H1 (cell line): ENCODE data around the gene ORC2. TPM values are rescaled to one million over a fixed set of nuclear protein-coding genes. Genes with fewer than 3 reads are reported as not detected.

ENCODE experiments used
- CHD7 ChIP-seq: fragments of 300-600 bp; sonication (generic); IDR thresholded peaks from 2 replicates; pipeline ENCODE4 v1.7.1; 2012; ENCODE audit warnings: low read length, moderate library complexity, mild to moderate bottlenecking, inconsistent platforms; ENCODE audit not compliant: insufficient replicate concordance
- CREB1 ChIP-seq: IDR thresholded peaks from 2 replicates; pipeline ENCODE4 v1.6.1; 2012; ENCODE audit warnings: inconsistent platforms
- CTBP2 ChIP-seq: IDR thresholded peaks from 2 replicates; pipeline ENCODE4 v1.7.0; 2011; ENCODE audit warnings: borderline replicate concordance, mild to moderate bottlenecking, moderate library complexity, mixed read lengths, low read length; ENCODE audit not compliant: insufficient read depth, insufficient read length
- GTF2F1 ChIP-seq: IDR thresholded peaks from 2 replicates; pipeline ENCODE4 v1.6.1; 2012; ENCODE audit warnings: low read depth, low read length, improper control_type of control experiment, borderline replicate concordance
- KDM4A ChIP-seq: IDR thresholded peaks from one replicate; pipeline ENCODE4 v1.7.1; 2012; ENCODE audit warnings: low read depth, mild to moderate bottlenecking, moderate library complexity, low read length, inconsistent platforms; ENCODE audit not compliant: severe bottlenecking
- MAFK ChIP-seq: IDR thresholded peaks from 2 replicates; pipeline ENCODE4 v1.6.1; 2012; ENCODE audit warnings: low read depth, mild to moderate bottlenecking, improper control_type of control experiment, low read length
- POLR2AphosphoS5 ChIP-seq: IDR thresholded peaks from 2 replicates; pipeline ENCODE4 v1.6.1; 2011; ENCODE audit warnings: low read depth, low read length
- SIN3A ChIP-seq, 2 experiments: IDR thresholded peaks in 1 of 2; conservative IDR thresholded peaks in 1 of 2; 2 replicates each; pipeline ENCODE4 v1.6.1; 2011 to 2012; ENCODE audit warnings: low read length in 2 of 2, improper control_type of control experiment in 1 of 2, low read depth in 1 of 2, mild to moderate bottlenecking in 1 of 2
- YY1 ChIP-seq: IDR thresholded peaks from 2 replicates; pipeline ENCODE4 v1.6.1; 2011; ENCODE audit warnings: low read depth, mild to moderate bottlenecking, low read length
- polyA plus RNA-seq, 7 experiments: library from polyadenylated mRNA; depleted of rRNA in 3 of 7; stranded (reverse) in 5 of 7; unstranded in 2 of 7; fragments of >200 nt in 5 of 7; fragments of 200-250 nt in 2 of 7; gene quantifications; 1 replicate in 5 of 7; 2 replicates in 1 of 7; 4 replicates in 1 of 7; pipeline versions ENCODE4 v1.2.1 to v1.2.3, GENCODE V29; 2011 to 2013; ENCODE audit warnings: missing spikeins in 2 of 7, mixed read lengths in 2 of 7
- total RNA-seq: library from RNA; stranded (reverse); fragmentation: NEBNext Ultra II Directional; extraction: Animal tissue kit (Norgen Biotek cat#: 25700); gene quantifications from 2 replicates; pipeline ENCODE4 v1.2.1, GENCODE V29; 2021

ORC2 gene
- total and polyA plus RNA-seq, 2 of the 8 experiments (the other 6 are each of a cell fraction or from before 2014, with no cell fraction given), result 7.1 to 89.8 TPM

- TF ChIP-seq CHD7 (no peak), SIN3A (conservative IDR thresholded peaks at IDR 0.05 in 1 of 2, IDR thresholded peaks at IDR 0.05 in 1 of 2; ENCODE audit: low read depth in 1 of 2, low read length in 2 of 2) (no peak), CTBP2 (no peak), KDM4A (no peak), POLR2AphosphoS5 (no peak), GTF2F1 (no peak), YY1 (no peak), MAFK (no peak), CREB1 (no peak)
Observed at GRCh38 chr2:200909958-200910357, 53.5 kb downstream of the ORC2 start (continued).
